Measurements from ENCODE around the gene BORCS5. TPM values are rescaled to one million over a fixed set of nuclear protein-coding genes. Genes with fewer than 3 reads are reported as not detected.

BORCS5 gene
- total RNA-seq, 2 experiments from 2014 or later: 10.4 to 22.9 TPM

DNA sequence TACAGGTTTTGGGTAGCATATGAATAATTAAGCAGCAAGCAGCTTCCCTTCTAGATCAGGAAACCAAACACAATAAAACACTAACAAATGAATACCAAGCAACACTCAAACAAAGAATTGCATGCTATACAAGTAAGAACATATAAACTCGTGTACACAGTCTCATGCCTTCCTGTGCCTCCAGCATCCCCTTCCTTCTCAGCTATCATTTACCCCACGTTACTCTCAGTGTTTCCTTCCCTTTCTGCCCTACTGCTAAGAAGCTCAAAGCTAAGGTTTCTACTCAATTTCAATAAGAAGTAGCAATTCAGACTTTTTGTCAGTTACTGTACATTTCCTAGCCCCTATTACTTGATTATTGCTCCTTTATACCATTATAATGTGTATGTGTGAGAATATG is 124.8 kb downstream of the BORCS5 start:
- no peak for DNase-seq (ENCODE audit: low spot score)
- CTCF ChIA-PET (ENCODE audit: unreplicated experiment): no interaction called here

DNA sequence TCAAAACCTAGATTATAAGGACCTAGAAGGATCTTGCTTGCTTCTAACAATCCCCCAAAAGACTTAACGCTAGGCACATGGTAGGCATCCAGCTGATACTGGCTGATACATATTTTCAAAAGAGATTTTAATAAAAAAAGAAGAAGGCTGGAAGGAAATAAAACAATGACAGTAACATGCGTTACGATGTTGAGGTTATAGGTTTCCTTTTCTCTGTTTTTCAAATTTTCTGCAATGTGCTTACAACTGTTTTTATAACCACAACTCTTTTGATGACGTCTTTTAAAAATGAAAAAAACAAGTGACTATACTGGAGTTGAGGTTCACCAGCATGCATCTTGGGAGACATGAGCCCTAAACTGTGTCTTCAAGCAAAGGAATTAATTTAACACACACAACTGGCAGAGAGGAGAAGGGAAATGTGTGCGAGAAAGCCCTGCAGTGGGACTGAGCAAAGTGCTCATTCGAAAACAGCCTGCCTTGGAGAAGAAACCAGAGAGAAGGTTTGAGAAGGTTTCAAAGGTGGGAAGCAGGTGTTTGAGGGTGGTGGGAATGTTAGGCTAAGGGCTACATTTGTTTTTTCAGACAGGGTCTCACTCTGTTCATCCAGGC is 125.4 kb downstream of the BORCS5 start:
- Histone ChIP-seq H3K9me2 (ENCODE audit: insufficient read depth, low read length) (no peaks in the 10 kb centered on the region), H2AFZ (ENCODE audit: low read length) (no peak overlapping the region), H3K9me3 (ENCODE audit: low read length) (no peaks in the 10 kb centered on the region), H3K79me2 (ENCODE audit: insufficient read depth, low read depth, low read length) (no peaks in the 10 kb centered on the region), H3K4me1 (ENCODE audit: insufficient read depth, low read length, poor library complexity, severe bottlenecking) (no peaks in the 10 kb centered on the region), H3K36me3 (ENCODE audit: insufficient read depth, low read length) (0 out of 2 replicates have a peak, but pooled peaks cover 4% of the 10 kb centered on the region), H3K27ac (ENCODE audit: low read depth, low read length, poor library complexity, severe bottlenecking) (no peak overlapping the region), H3K4me2 (ENCODE audit: low read length) (no peak overlapping the region), H3K4me3 (ENCODE audit: low read depth, low read length, poor library complexity, severe bottlenecking) (no peak overlapping the region), H4K20me1 (ENCODE audit: insufficient read depth, low read length) (no peaks in the 10 kb centered on the region)
- TF ChIP-seq, protein P1, sequence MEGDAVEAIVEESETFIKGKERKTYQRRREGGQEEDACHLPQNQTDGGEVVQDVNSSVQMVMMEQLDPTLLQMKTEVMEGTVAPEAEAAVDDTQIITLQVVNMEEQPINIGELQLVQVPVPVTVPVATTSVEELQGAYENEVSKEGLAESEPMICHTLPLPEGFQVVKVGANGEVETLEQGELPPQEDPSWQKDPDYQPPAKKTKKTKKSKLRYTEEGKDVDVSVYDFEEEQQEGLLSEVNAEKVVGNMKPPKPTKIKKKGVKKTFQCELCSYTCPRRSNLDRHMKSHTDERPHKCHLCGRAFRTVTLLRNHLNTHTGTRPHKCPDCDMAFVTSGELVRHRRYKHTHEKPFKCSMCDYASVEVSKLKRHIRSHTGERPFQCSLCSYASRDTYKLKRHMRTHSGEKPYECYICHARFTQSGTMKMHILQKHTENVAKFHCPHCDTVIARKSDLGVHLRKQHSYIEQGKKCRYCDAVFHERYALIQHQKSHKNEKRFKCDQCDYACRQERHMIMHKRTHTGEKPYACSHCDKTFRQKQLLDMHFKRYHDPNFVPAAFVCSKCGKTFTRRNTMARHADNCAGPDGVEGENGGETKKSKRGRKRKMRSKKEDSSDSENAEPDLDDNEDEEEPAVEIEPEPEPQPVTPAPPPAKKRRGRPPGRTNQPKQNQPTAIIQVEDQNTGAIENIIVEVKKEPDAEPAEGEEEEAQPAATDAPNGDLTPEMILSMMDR (conservative IDR thresholded peaks at IDR 0.05; ENCODE audit: low read length): no peak
- BruUV-seq (replicated peaks): no TSS peak
- intact Hi-C loops (cut with micrococcal nuclease; ENCODE audit: unreplicated experiment): loop anchor here (10.0 kb wide), 1 partner anchor 173 kb away; no protein-coding TSS in a partner anchor
- CTCF ChIA-PET (ENCODE audit: unreplicated experiment): no interaction called here
- POLR2A ChIA-PET: no interaction called here
- DNase-seq (ENCODE audit: low spot score): no peak

More for the DNA sequence above, 124.8 kb downstream of the BORCS5 start:
- Histone ChIP-seq H3K79me2 (ENCODE audit: insufficient read depth, low read depth, low read length) (no peaks in the 10 kb centered on the region), H3K27ac (ENCODE audit: low read depth, low read length, poor library complexity, severe bottlenecking) (no peak overlapping the region), H3K4me3 (ENCODE audit: low read depth, low read length, poor library complexity, severe bottlenecking) (no peak overlapping the region), H3K9me3 (ENCODE audit: low read length) (no peaks in the 10 kb centered on the region), H3K4me1 (ENCODE audit: insufficient read depth, low read length, poor library complexity, severe bottlenecking) (no peaks in the 10 kb centered on the region), H2AFZ (ENCODE audit: low read length) (no peak overlapping the region), H3K36me3 (ENCODE audit: insufficient read depth, low read length) (0 out of 2 replicates have a peak, but pooled peaks cover 4% of the 10 kb centered on the region), H4K20me1 (ENCODE audit: insufficient read depth, low read length) (no peaks in the 10 kb centered on the region), H3K4me2 (ENCODE audit: low read length) (no peak overlapping the region), H3K9me2 (ENCODE audit: insufficient read depth, low read length) (no peaks in the 10 kb centered on the region)
- no TSS peak for BruUV-seq (replicated peaks)
- POLR2A ChIA-PET: no interaction called here
- TF ChIP-seq EZH2phosphoT487 (IDR thresholded peaks at IDR 0.05; ENCODE audit: borderline replicate concordance, low read depth, low read length): no peak
- TF ChIP-seq, protein P1 (conservative IDR thresholded peaks at IDR 0.05; ENCODE audit: low read length): no peak
- intact Hi-C loops (cut with micrococcal nuclease; ENCODE audit: unreplicated experiment): loop anchor here (10.0 kb wide), 1 partner anchor 173 kb away; no protein-coding TSS in a partner anchor

DNA sequence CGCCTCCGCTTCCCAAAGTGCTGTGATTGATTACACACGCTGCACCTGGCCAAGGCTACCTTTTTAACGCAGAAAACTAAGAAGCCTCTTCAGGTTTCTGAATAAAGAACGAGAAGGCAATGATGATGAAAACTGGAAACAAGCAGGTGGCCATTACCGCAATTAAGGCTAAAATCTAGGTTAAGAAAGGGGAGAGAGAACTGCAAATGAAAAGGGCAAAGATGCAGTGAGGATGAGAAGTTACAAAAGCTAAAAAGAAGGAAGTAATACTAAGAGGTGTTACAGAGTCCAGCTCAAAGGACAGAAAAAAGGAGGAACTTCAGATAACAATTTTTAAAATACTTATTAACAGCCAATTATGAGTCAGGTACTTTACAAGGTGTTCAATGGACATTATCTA is 126.1 kb downstream of the BORCS5 start:
- Histone ChIP-seq H2AFZ (ENCODE audit: low read length) (no peak overlapping the region), H3K9me3 (ENCODE audit: low read length) (no peaks in the 10 kb centered on the region), H3K4me1 (ENCODE audit: insufficient read depth, low read length, poor library complexity, severe bottlenecking) (no peaks in the 10 kb centered on the region), H4K20me1 (ENCODE audit: insufficient read depth, low read length) (no peaks in the 10 kb centered on the region), H3K4me2 (ENCODE audit: low read length) (no peak overlapping the region), H3K36me3 (ENCODE audit: insufficient read depth, low read length) (0 out of 2 replicates have a peak, but pooled peaks cover 4% of the 10 kb centered on the region), H3K79me2 (ENCODE audit: insufficient read depth, low read depth, low read length) (no peaks in the 10 kb centered on the region), H3K9me2 (ENCODE audit: insufficient read depth, low read length) (no peaks in the 10 kb centered on the region), H3K4me3 (ENCODE audit: low read depth, low read length, poor library complexity, severe bottlenecking) (no peak overlapping the region), H3K27ac (ENCODE audit: low read depth, low read length, poor library complexity, severe bottlenecking) (no peak overlapping the region)
- CTCF ChIA-PET (ENCODE audit: unreplicated experiment): no interaction called here
- POLR2A ChIA-PET: no interaction called here
- intact Hi-C loops (cut with micrococcal nuclease; ENCODE audit: unreplicated experiment): loop anchor here (10.0 kb wide), 1 partner anchor 172 kb away; no protein-coding TSS in a partner anchor
- BruUV-seq (replicated peaks): no TSS peak
- TF ChIP-seq EZH2phosphoT487 (IDR thresholded peaks at IDR 0.05; ENCODE audit: borderline replicate concordance, low read depth, low read length): no peak
- TF ChIP-seq, protein P1 (conservative IDR thresholded peaks at IDR 0.05; ENCODE audit: low read length): no peak
- DNase-seq (ENCODE audit: low spot score): no peak
